OCI-LY1 (cell line): ENCODE measurements around the gene PHKG2.

Source experiments
- CTCF ChIP-seq: fragments of 200-600 bp; sonication (generic), shearing (Covaris generic); IDR thresholded peaks from 2 replicates; pipeline ENCODE4 v1.5.1; 2017; ENCODE audit warnings: mild to moderate bottlenecking, antibody characterized with exemption, low read length, moderate library complexity, mixed read lengths
- EZH2 ChIP-seq: fragments of 200-600 bp; sonication (generic), shearing (Covaris generic); IDR thresholded peaks from 2 replicates; pipeline ENCODE4 v1.8.0; 2017; ENCODE audit warnings: borderline replicate concordance, mixed run types, mild to moderate bottlenecking, antibody characterized with exemption, low read length, moderate library complexity, mixed read lengths

GRCh38 chr16:30764086-30764485 lies 15.9 kb downstream of the PHKG2 start:
- TF ChIP-seq CTCF: no peak
- TF ChIP-seq EZH2: no peak
